Smooth muscle cell of the brain vasculature (primary cell): ENCODE data around the gene UIMC1.
A peak's percentile ranks its signal among the peaks of the same experiment; 100 is the strongest.
"Not testable (repeated sequence)": the region's sequence is repeated elsewhere in the genome, so short reads cannot be mapped to it uniquely, and the experiment has no call there.

Experiments
- DNase-seq: peaks from one replicate; pipeline ENCODE4 v3.0.0-alpha.2; 2012; ENCODE audit warnings: low read depth, low spot score

Gene UIMC1

GRCh38 chr5:177006265-177006972, at the start of gene UIMC1:
Gene UIMC1, minus strand, starts transcription at chr5:177006779. Its CDS starts 24,164 bp downstream, at chr5:176982615.
- peak; percentile 72 for DNase-seq

DNA sequence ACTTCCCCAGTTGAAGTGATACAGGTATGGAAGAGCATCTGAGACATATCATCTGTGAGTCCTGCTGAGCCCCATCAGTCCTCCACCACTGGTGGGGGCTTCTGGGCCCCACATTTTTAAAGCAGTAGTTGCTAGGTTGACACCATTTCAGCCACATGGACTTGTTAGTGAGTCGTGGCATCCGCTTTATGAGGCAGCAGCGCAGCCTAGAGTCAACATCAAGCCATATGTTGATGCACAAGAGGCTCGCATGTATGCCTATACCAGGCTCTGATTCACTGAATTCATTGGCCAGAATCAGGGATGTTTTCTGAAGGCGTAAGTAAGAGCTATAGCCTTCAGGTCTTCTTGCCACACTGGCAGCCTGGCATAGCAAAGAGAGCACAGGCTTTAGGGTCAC, 42.7 kb upstream of the UIMC1 start:
- no peak for DNase-seq

- not testable (repeated sequence) for DNase-seq
These were observed 42.0 kb upstream of the UIMC1 start for GRCh38 chr5:177048531-177048930.

DNA sequence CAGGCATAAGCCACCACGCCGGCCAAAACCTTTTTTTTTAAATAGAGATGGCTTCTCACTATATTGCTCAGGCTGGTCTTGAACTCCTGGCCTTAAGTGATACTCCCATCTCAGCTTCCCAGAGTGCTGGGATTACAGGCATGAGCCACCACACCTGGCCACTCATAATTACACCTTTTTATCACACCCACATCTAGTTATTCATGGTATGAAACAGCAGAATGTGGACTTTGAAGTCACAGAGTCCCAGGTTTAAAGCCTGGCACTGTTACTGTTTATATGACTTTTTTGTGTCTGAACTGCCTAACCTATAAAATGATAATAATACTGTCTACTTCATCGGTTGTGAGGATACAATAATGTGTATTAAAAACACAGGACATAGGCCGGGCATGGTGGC, 39.1 kb upstream of the UIMC1 start:
- no peak for DNase-seq

DNA sequence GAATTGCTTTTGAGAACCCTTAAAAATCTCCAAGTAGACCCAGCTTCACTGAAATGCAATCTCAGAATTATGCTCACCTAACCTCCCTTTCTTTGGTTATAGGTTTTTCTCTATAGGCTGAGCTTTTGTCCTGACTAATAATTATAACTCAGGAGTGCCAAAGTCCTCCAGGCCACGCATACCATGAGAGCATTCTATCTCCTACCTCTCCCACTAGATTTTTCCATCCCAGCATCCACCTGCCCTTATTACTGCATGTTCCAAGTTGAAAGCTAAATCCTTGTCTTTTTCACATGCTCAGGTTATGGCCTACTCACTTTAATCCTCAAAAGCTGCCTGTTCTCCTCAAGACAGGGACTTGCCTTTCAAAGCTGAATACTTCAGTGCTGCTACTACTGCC, 38.1 kb upstream of the UIMC1 start:
- no peak for DNase-seq

DNA sequence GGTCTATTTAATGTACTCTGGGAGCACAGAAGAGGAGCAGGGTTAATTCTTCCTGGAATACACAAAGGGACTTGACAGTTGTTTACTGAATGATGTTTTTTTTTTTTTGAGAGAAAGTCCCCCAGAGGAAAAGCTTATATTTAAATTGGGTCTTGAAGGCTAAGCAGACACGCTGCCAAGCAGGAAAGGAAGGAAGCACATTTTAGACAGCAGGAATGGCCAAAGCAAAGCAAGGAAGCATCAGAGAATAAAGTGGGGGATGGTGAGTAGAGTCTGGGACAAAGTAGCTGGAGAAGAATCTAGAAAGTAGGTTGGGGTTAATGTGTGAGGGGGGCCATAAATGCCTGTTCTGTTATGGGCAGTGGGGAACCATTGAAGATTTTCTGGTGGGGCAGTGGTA, 37.4 kb upstream of the UIMC1 start:
- DNase-seq = no peak

DNA sequence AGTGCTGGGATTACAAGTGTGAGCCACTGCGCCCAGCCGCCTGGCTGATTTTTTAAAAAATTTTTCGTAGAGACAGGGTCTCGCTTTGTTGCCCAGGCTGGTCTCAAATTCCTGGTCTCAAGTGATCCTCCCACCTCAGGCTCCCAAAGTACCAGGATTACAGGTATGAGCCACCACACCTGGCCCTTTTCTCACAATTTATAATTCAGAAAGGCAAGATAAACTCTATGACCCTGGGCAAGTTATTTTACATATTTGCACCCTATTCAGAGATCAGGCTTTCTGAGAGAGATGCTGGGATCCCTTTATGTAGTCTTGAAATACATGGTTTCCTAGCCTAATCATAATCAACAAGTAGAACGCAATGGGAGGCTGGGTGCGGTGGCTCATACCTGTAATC, 36.5 kb upstream of the UIMC1 start:
- DNase-seq = no peak

DNA sequence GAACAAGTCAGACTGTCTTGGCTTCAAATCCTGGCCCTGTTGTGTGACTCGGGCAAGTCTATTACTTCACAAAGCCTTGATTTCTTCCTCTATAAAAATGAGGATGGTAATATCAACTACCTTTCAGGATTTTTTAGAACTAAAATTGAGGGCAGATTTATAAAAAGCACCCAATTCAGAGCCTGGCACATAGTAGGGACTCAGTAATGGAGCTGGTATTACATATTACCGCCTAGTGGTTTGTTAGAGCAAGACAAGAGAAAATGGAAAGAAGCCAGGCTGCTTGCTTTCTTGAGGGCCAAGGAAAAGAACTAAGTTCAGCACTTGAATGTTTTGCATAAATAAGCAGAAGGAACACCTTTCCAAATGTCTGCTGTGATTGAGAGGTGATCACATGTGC, 35.4 kb upstream of the UIMC1 start:
- no peak for DNase-seq

- DNase-seq = no peak
These were observed 34.3 kb upstream of the UIMC1 start for GRCh38 chr5:177040814-177041420.

DNA sequence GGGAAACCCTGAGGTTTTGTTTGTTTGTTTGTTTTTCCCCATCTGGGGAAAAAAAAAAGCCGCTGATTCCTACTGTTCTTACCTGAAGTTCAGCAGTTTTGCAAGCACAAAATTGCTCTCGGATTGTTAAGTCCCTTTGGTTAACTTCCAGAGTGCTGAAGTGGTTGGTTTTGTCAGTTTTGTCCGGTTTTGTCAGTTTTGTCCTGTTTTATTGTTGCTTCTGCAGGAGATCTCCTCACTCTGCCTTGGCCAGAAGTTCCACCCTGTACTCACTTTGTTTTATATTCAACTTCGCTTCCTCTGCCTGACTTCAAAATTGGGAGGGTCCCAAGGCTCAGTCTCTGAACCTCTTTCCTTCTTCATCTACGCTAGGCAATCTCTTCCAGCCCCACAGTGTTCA, 30.3 kb upstream of the UIMC1 start:
- DNase-seq = no peak

- DNase-seq = no peak
These were observed 29.9 kb upstream of the UIMC1 start for GRCh38 chr5:177036443-177036842.

- peak; percentile 77 for DNase-seq
These were observed 29.4 kb upstream of the UIMC1 start for GRCh38 chr5:177035976-177036375.

GRCh38 chr5:177029498-177029897, 22.9 kb upstream of the UIMC1 start:
- no peak for DNase-seq

GRCh38 chr5:177027665-177028064, 21.1 kb upstream of the UIMC1 start:
- no peak for DNase-seq

DNA sequence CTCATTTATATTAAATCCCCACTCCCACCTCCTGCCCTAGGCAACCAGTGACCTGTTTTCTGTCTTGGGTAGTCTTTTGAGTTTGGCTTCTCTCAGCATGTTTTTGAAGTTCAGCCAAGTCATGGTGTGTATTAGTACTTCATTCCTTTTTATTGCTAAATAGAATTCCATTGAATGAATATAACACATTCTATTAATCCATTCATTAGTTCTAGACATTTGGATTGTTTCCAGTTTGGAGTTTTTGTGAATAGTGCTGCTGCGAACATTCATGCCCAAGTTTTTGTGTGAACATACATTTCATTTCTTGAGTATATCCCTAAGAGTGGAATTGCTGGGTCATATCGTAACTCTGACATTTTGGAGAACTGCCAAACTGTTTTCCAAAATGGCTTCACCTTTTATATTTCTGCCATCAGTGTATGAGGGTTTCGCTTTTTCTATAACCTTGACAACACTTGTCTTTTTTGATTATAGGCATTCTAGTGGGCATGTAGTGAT, 18.6 kb upstream of the UIMC1 start:
- no peak for DNase-seq

DNA sequence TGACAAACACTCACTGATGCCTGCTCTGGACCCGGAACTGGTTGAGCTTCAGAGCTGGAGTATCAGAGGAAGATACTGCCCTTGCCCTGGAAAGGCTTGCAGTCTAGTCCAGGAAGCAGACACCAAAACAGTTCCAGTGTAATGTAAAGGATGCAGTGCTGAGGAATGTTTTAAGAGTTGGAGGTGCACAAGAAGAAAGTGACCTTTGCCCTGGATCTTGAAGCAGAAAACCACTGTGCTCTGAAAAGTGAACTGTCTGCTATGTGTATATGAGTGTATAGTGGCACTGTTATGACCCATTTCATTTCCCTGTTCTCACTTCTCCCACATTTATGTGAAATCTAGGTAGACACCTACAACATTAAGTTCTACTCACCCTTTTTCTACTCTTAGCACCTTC, 18.0 kb upstream of the UIMC1 start:
- no peak for DNase-seq

DNA sequence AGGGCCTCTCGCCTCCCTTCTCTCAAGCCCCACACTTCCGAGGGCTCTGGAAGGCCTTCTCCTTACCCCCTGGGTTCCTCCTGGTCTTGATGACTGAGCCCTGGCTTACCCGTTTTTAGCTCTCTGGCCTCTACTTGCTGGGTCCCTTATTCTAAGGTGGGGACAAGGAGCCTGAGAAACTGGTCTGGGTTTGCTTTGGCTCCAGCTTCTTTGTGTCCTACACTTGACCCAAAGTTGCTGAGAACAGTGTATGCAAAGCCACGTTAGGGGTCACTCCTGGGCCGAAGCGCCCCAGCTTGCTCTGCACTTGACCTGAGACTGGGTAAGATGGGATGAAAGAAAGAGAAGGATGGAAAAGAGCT, 16.7 kb upstream of the UIMC1 start:
- DNase-seq = no peak

DNA sequence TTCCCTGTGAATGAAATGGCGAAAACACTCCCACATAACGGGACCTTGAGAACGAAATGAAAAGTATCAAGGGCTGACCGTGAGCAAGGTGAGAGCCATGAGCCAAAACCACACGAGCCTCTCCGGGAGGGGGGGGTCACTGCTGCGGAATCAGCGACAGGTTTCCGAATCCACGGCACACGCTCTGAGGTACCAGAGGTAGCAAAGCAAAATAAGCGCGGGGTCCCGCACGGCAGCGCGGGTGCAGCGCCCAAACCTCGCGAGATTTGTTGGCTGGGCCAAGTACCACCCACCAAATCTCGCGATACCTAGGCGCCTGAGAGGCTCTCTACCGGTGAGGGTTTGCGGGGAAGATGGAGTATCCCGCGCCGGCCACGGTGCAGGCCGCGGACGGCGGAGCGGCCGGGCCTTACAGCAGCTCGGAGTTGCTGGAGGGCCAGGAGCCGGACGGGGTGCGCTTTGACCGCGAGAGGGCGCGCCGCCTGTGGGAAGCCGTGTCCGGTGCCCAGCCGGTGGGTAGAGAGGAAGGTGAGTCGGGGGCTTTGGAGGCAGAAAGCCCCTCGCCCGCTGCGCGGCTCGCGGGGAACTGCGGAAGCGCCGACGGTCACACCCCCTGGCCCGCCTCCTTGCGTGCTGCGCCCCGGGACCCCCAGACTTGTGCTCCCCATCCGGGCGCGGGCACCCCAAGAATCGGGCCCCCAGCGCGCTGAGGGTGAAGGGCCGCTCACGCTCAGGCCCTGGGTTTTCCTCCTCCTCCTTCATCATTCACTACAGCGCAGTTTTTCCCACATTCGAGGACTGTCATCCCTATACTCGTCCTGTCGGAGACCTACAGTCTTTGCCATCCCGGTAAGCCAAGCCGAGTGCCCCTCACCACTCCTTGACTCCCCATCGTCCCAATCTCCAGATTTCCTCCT, 16.1 kb upstream of the UIMC1 start, which contains the start of gene ZNF346:
Gene ZNF346 (plus strand): TSS at position 311 of the 917 bp plus-strand sequence. CDS start 43 bp downstream, at position 354.
- DNase-seq = peak; percentile 77

DNA sequence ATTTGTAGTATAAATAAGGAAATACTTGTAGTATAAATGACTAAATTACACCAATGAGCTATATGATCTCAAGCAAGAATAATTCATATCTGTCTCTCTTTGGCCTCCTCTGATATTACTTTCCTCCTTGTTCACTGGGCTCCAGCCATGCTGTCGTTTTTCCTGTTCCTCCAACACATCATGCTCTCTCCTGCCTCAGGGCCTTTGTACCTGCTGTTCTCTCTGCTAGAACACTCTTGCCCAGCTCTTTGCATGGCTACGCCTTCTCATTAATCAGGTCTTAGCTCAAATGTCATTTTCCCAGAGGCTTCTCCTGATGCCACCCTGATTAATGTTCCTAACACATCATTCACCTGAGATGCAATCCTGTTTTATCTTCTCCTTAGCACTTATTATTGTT, 13.5 kb upstream of the UIMC1 start:
- DNase-seq = no peak

- no peak for DNase-seq
These were observed 11.8 kb upstream of the UIMC1 start for GRCh38 chr5:177018341-177018740.

DNA sequence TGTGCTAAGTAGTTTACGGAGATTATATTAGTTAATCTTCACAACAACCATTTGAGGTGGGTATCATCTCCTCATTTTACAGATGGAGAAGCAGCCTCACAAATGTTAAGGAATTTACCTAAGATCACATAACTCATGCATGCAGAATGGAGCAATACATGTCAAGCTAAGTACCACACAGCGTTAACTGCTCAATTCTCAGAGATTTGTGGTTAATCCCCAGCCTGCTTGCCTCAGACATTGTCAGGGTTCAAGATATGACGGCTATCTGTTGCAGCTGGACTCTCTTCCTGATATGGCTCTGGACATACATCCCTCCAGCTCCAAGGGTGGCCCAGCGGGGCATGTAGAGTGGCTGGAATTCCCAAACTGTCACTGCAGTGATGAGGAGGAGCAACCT, 8.6 kb upstream of the UIMC1 start:
- no peak for DNase-seq

- no peak for DNase-seq
These were observed 3.6 kb upstream of the UIMC1 start for GRCh38 chr5:177010153-177010552.
